CD4-positive, alpha-beta memory T cell (primary cell): ENCODE data around the gene CYB5R2. TPM values are rescaled to one million over a fixed set of nuclear protein-coding genes. Genes with fewer than 3 reads are reported as not detected.
"Not testable (repeated sequence)": the region's sequence is repeated elsewhere in the genome, so short reads cannot be mapped to it uniquely, and the experiment has no call there.

ENCODE experiments used
- CTCF ChIA-PET: fragments of 350-600 bp; sonication (Branson Sonifier 250); formaldehyde crosslinking; loops from one replicate; lab custom pipeline; 2021; ENCODE audit warnings: inconsistent platforms; ENCODE audit not compliant: partially characterized antibody; lab: Charles Lee
- POLR2A ChIA-PET: fragments of 350-600 bp; sonication (Branson Sonifier 250); formaldehyde crosslinking; loops from one replicate; lab custom pipeline; 2021; ENCODE audit not compliant: partially characterized antibody; lab: Charles Lee
- DNase-seq, 5 donors: peaks; one replicate each; pipeline versions ENCODE4 v3.0.0 to v3.0.0-alpha.2; 2020 to 2022; ENCODE audit warnings: mixed read lengths in 1 of 5
- H3K27ac ChIP-seq: one replicate; pipeline ENCODE4 v1.7.0; 2013; ENCODE audit warnings: low read depth, low read length
- H3K27me3 ChIP-seq: 2 replicates; pipeline ENCODE4 v1.7.0; 2013; ENCODE audit warnings: mild to moderate bottlenecking, low read length, moderate library complexity; ENCODE audit not compliant: insufficient read depth
- H3K36me3 ChIP-seq: 2 replicates; pipeline ENCODE4 v1.7.0; 2013; ENCODE audit warnings: mild to moderate bottlenecking, low read length, moderate library complexity; ENCODE audit not compliant: insufficient read depth
- H3K4me1 ChIP-seq: 2 replicates; pipeline ENCODE4 v1.7.0; 2013; ENCODE audit warnings: mild to moderate bottlenecking, low read length, moderate library complexity; ENCODE audit not compliant: insufficient read depth
- H3K4me3 ChIP-seq, 2 donors: one replicate each; pipeline ENCODE4 v1.7.0; 2013; ENCODE audit warnings: low read length in 2 of 2, mild to moderate bottlenecking in 1 of 2
- H3K9me3 ChIP-seq, 2 donors: one replicate each; pipeline ENCODE4 v1.7.0; 2013; ENCODE audit warnings: low read length in 2 of 2, control low read depth in 1 of 2; ENCODE audit not compliant: control insufficient read depth in 1 of 2
- H3K27ac Mint-ChIP-seq, 7 donors: one replicate each; pipeline ENCODE4 v1.8.0; 2020 to 2021; ENCODE audit warnings: mixed read lengths in 7 of 7, mild to moderate bottlenecking in 6 of 7, inconsistent platforms in 3 of 7, moderate library complexity in 3 of 7
- H3K27me3 Mint-ChIP-seq, 2 donors: one replicate each; pipeline ENCODE4 v1.8.0; 2020 to 2021; ENCODE audit warnings: mixed read lengths in 2 of 2
- H3K36me3 Mint-ChIP-seq, 2 donors: one replicate each; pipeline ENCODE4 v1.8.0; 2020 to 2021; ENCODE audit warnings: mixed read lengths in 2 of 2, inconsistent platforms in 1 of 2, mild to moderate bottlenecking in 1 of 2
- H3K4me1 Mint-ChIP-seq, 4 donors: one replicate each; pipeline ENCODE4 v1.8.0; 2020 to 2021; ENCODE audit warnings: mixed read lengths in 4 of 4, mild to moderate bottlenecking in 1 of 4
- H3K4me3 Mint-ChIP-seq, 8 donors: one replicate each; pipeline ENCODE4 v1.8.0; 2020 to 2021; ENCODE audit warnings: mixed read lengths in 8 of 8, mild to moderate bottlenecking in 7 of 8, moderate library complexity in 6 of 8, inconsistent platforms in 3 of 8
- H3K9me3 Mint-ChIP-seq, 8 donors: one replicate each; pipeline ENCODE4 v1.8.0; 2020 to 2021; ENCODE audit warnings: mixed read lengths in 8 of 8, mild to moderate bottlenecking in 5 of 8, inconsistent platforms in 3 of 8, moderate library complexity in 1 of 8
- intact Hi-C: fragments of 100-400 bp; cut with micrococcal nuclease; formaldehyde crosslinking; loops from one replicate; pipeline ENCODE4 v1.15.1; 2023
- polyA plus RNA-seq, 2 donors: library from polyadenylated mRNA; unstranded; fragments of 300-500 nt; fragmentation: Illumina TruSeq; gene quantifications; one replicate each; pipeline ENCODE4 v1.2.3, GENCODE V29; 2021
- total RNA-seq, 2 experiments: library from RNA; stranded (reverse); gene quantifications; one replicate each; pipeline ENCODE4 v1.2.3, GENCODE V29; 2021

Gene CYB5R2
- total and polyA plus RNA-seq, 4 experiments from 2014 or later: 0.17 TPM; not detected in 3

DNA sequence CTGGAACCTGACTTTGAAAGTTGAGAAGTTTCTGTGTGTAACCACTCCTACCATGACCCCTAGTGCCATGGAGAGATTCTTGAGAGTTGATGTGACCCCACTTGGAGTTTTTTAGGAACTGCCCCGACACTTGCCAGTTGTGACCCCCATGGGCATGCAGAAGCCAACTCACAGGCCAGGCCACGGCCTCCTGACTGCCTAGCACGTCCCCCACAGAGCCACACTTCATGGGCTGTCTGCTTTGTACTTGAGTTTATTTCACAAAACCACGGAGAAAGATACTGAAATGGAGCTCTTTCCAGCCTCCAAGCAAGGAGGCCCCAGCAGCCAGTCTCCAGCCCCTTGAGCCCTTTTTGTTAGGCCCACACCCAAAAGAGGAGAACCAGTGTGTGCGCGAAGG, 8.4 kb downstream of the CYB5R2 start:
- peaks cover 0 to 3% (median under 1%) of the 10 kb centered on the region in 4 donors for H3K4me1 Mint-ChIP-seq
- no peak for DNase-seq
- ChIA-PET POLR2A (interaction anchor here (2.3 kb wide), 1 partner anchor 150 kb away, joined by 6 read pairs; no protein-coding TSS in a partner anchor), CTCF (interaction anchor here (0.6 to 4.7 kb wide), 8 partner anchors 7 to 853 kb away, joined by 3 to 49 read pairs (median 4); partner anchors contain the start of gene PPFIBP2)
- Histone ChIP-seq H3K9me3 (no peaks in the 10 kb centered on the region), H3K36me3 (no peaks in the 10 kb centered on the region), H3K4me3 (no peak overlapping the region), H3K27me3 (no peaks in the 10 kb centered on the region), H3K27ac (no peak overlapping the region), H3K4me1 (no peaks in the 10 kb centered on the region)
- no peak overlapping the region for H3K4me3 Mint-ChIP-seq
- peaks cover 0 to 2% of the 10 kb centered on the region in 2 donors for H3K27me3 Mint-ChIP-seq
- H3K27ac Mint-ChIP-seq: no peak overlapping the region
- intact Hi-C loops: loop anchor here (1.0 kb wide), 3 partner anchors 94 to 223 kb away; partner anchors contain the start of gene PPFIBP2
- peaks cover 2 to 9% of the 10 kb centered on the region in 2 donors for H3K36me3 Mint-ChIP-seq
- H3K9me3 Mint-ChIP-seq: no peaks in the 10 kb centered on the region

GRCh38 chr11:7663531-7663930, 9.8 kb downstream of the CYB5R2 start:
- H3K9me3 Mint-ChIP-seq, H3K36me3 ChIP-seq, H3K4me1 ChIP-seq, H3K27me3 ChIP-seq, POLR2A ChIA-PET, H3K27me3 Mint-ChIP-seq, H3K36me3 Mint-ChIP-seq, H3K4me1 Mint-ChIP-seq, H3K4me3 Mint-ChIP-seq, H3K4me3 ChIP-seq, intact Hi-C loops, DNase-seq, H3K27ac Mint-ChIP-seq, H3K27ac ChIP-seq, CTCF ChIA-PET, H3K9me3 ChIP-seq: not testable (repeated sequence)

DNA sequence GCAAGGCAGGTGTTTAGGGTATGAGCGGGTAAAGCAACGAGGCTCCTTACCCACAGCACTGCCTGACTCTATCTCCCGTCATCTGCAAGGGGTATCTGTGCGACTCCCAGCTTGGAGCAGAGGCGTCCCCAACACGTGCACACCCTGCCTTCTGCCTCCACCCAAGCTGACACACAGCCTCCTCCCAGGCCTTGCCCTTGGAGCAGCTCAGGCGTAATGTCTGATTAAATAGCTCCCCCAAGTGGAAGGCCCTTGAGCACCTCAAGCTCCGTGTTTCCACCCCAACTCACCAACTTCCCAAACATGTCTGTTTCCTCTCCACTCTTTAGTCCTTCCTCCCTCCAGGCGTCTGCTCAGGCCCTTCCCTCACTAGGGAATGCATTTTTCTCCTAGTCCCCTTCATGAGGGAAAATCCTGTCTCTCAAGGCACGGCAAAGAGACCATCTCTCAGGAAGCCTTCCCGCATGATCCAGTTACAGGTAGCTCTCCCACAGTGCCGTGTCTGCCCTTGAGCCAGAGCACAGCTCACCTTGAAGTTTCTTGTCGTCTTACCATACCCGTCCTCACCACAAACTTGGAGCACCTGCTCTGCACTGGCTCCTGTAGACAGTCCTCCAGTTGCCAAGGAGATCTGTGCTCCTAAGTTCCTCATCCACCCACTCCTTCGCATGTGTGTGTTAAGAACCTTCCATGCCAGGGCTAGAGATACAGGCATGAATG, 15.8 kb downstream of the CYB5R2 start:
- peak in 3 of 5 donors; percentile 13 to 24 (median 19) for DNase-seq
- CTCF ChIA-PET: interaction anchor here (0.6 to 2.2 kb wide), 11 partner anchors 8 to 305 kb away, joined by 3 to 18 read pairs (median 3); partner anchors contain the start of gene PPFIBP2
- Histone ChIP-seq H3K27ac (no peak overlapping the region), H3K36me3 (no peaks in the 10 kb centered on the region), H3K27me3 (no peaks in the 10 kb centered on the region), H3K4me3 (no peak overlapping the region), H3K9me3 (no peaks in the 10 kb centered on the region), H3K4me1 (no peaks in the 10 kb centered on the region)
- peaks cover 0 to 2% (median 0%) of the 10 kb centered on the region in 4 donors for H3K4me1 Mint-ChIP-seq
- H3K4me3 Mint-ChIP-seq: no peak overlapping the region
- H3K27ac Mint-ChIP-seq: peak overlapping the region in 2 of 7 donors; percentile 51 to 53
- H3K27me3 Mint-ChIP-seq: no peaks in the 10 kb centered on the region
- POLR2A ChIA-PET: no interaction called here
- no peaks in the 10 kb centered on the region for H3K9me3 Mint-ChIP-seq
- intact Hi-C loops: loop anchor here (2.0 kb wide), 1 partner anchor 145 kb away; the partner anchor contains the start of gene PPFIBP2
- peaks cover 24 to 33% of the 10 kb centered on the region in 2 donors for H3K36me3 Mint-ChIP-seq

- Histone ChIP-seq H3K4me1 (no peaks in the 10 kb centered on the region), H3K27me3 (no peaks in the 10 kb centered on the region), H3K36me3 (no peaks in the 10 kb centered on the region), H3K9me3 (no peaks in the 10 kb centered on the region), H3K27ac (no peak overlapping the region), H3K4me3 (no peak overlapping the region)
- H3K9me3 Mint-ChIP-seq: no peaks in the 10 kb centered on the region
- H3K27ac Mint-ChIP-seq: no peak overlapping the region
- CTCF ChIA-PET: interaction anchor here (0.6 to 2.2 kb wide), 10 partner anchors 10 to 304 kb away, joined by 3 to 18 read pairs (median 3); partner anchors contain the start of gene PPFIBP2
- no peak overlapping the region for H3K4me3 Mint-ChIP-seq
- no peak for DNase-seq
- no peaks in the 10 kb centered on the region for H3K27me3 Mint-ChIP-seq
- H3K36me3 Mint-ChIP-seq: peaks cover 31 to 41% of the 10 kb centered on the region in 2 donors
- POLR2A ChIA-PET: no interaction called here
- H3K4me1 Mint-ChIP-seq: peaks cover 0 to 2% (median 0%) of the 10 kb centered on the region in 4 donors
- intact Hi-C loops: loop anchor here (2.0 kb wide), 1 partner anchor 144 kb away; the partner anchor contains the start of gene PPFIBP2
Observed at GRCh38 chr11:7656704-7657103, 16.6 kb downstream of the CYB5R2 start.

DNA sequence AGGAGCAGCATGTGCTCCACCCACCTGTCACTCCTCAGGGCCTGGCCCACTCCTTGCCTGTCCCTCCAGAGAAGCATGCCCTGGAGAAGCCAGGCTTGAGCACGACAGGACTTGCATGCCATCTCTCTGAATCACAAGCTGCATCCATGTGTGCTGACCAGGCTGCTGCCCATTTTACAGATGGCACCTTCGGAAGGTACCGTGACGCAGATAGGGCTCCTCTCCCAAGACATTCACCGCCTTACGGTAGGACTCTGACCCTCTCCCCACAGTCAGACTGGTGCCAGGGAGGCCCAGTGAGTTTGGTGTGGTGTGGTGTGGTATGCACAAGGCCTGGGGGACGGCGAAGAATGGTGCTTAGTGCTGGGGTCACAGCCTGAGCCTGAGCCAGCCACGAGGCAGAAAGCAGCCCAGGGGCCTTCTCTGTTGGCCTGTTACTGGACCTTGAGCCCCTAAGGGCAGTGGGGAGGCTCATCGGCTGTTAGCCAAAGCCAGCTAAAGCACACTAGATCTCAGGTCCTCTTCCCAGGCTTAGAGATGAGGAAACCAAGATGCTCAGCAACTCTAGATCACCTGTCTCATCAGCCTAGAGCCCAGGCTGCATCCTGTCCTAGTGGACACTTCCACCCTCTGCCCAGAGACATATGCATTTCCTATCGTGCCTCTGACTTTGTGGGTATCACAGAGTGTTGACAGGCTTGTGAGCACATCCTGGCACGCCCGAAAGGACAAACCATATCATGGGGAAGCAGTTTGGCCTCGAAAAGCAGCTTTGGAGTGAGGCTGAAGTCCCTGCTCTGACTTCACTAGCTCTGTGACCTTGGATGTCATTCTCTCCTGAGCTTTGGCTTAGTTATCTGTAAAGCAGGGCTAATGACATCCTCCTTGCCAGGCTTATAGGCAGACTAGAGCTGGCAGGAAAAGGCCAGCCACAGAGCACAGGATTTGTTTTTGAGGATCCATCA, 17.8 kb downstream of the CYB5R2 start:
- no peaks in the 10 kb centered on the region for H3K4me1 ChIP-seq
- POLR2A ChIA-PET: no interaction called here

GRCh38 chr11:7654195-7654705, 19.1 kb downstream of the CYB5R2 start:
- H3K27me3 Mint-ChIP-seq: no peaks in the 10 kb centered on the region
- peaks cover 56 to 60% of the 10 kb centered on the region in 2 donors for H3K36me3 Mint-ChIP-seq
- peaks cover 0 to 2% (median 0%) of the 10 kb centered on the region in 4 donors for H3K4me1 Mint-ChIP-seq
- no peaks in the 10 kb centered on the region for H3K27me3 ChIP-seq
- no peaks in the 10 kb centered on the region for H3K9me3 ChIP-seq
- no peak overlapping the region for H3K4me3 ChIP-seq
- H3K4me1 ChIP-seq: no peaks in the 10 kb centered on the region
- no peaks in the 10 kb centered on the region for H3K9me3 Mint-ChIP-seq
- CTCF ChIA-PET: interaction anchor here (0.7 kb wide), 1 partner anchor 842 kb away, joined by 3 read pairs; no protein-coding TSS in a partner anchor
- intact Hi-C loops: no loop called here
- peaks cover 10% of the 10 kb centered on the region for H3K36me3 ChIP-seq
- POLR2A ChIA-PET: no interaction called here
- H3K27ac ChIP-seq: no peak overlapping the region
- DNase-seq: no peak
- no peak overlapping the region for H3K4me3 Mint-ChIP-seq
- peak overlapping the region in 1 of 7 donors; percentile 31 for H3K27ac Mint-ChIP-seq

More for the DNA sequence above, 17.8 kb downstream of the CYB5R2 start:
- Mint-ChIP-seq H3K9me3 (no peaks in the 10 kb centered on the region), H3K4me1 (peaks cover 0 to 2% (median 0%) of the 10 kb centered on the region in 4 donors), H3K27me3 (no peaks in the 10 kb centered on the region), H3K27ac (no peak overlapping the region), H3K4me3 (no peak overlapping the region), H3K36me3 (peaks cover 43 to 48% of the 10 kb centered on the region in 2 donors)
- CTCF ChIA-PET: interaction anchor here (1.4 to 2.2 kb wide), 2 partner anchors 37 to 143 kb away, joined by 3 to 18 read pairs; partner anchors contain the start of gene PPFIBP2
- DNase-seq: no peak
- H3K4me3 ChIP-seq: no peak overlapping the region
- intact Hi-C loops: loop anchor here (2.0 kb wide), 1 partner anchor 143 kb away; the partner anchor contains the start of gene PPFIBP2
- H3K9me3 ChIP-seq: no peaks in the 10 kb centered on the region
- H3K27me3 ChIP-seq: no peaks in the 10 kb centered on the region
- H3K27ac ChIP-seq: no peak overlapping the region
- peaks cover 2% of the 10 kb centered on the region for H3K36me3 ChIP-seq
